HG03432 (cell line): ENCODE measurements around the gene C6orf136.

Experiments
- ATAC-seq: cut with Tn5 transposase; IDR thresholded peaks from one replicate; pipeline ENCODE4 v1.9.1; 2021; ENCODE audit warnings: mild to moderate bottlenecking, moderate library complexity; ENCODE audit not compliant: unreplicated experiment

C6orf136 gene

GRCh38 chr6:30685157-30686008, 38.5 kb downstream of the C6orf136 start:
- no peak for ATAC-seq

GRCh38 chr6:30686009-30686907, 39.3 kb downstream of the C6orf136 start, which contains the start of gene PPP1R18:
TSS of gene PPP1R18 (minus strand) at chr6:30686645. CDS start at chr6:30686018, 627 bp downstream.
- peak; percentile 9 for ATAC-seq

GRCh38 chr6:30686908-30687658, 40.1 kb downstream of the C6orf136 start:
- peak; percentile 50 for ATAC-seq

- no peak for ATAC-seq
Measured at GRCh38 chr6:30687659-30688431, 40.9 kb downstream of the C6orf136 start.

GRCh38 chr6:30688569-30688968, 41.6 kb downstream of the C6orf136 start:
- ATAC-seq: no peak

GRCh38 chr6:30689022-30689865, 42.3 kb downstream of the C6orf136 start:
- ATAC-seq: no peak

- ATAC-seq: no peak
Measured at GRCh38 chr6:30689985-30690384, 43.1 kb downstream of the C6orf136 start.

GRCh38 chr6:30690403-30691207, 43.7 kb downstream of the C6orf136 start, which contains the start of gene NRM:
TSS of gene NRM (minus strand) at chr6:30690984. CDS start at chr6:30690974, 10 bp downstream.
- ATAC-seq: peak; percentile 33

GRCh38 chr6:30691208-30691847, 44.4 kb downstream of the C6orf136 start:
- ATAC-seq: no peak

- ATAC-seq: no peak
Measured at GRCh38 chr6:30696432-30696831, 49.5 kb downstream of the C6orf136 start.

GRCh38 chr6:30700340-30700739, 53.4 kb downstream of the C6orf136 start:
- ATAC-seq: no peak
